Activated T-helper 2 cell treated with anti-CD3 and anti-CD28 coated beads, Interferon-gamma antibody, Interleukin-2, Interleukin-4, amounts not matched to agents 10 μg/mL and 5 μg/mL and 100 μg/mL, durations not matched to agents 14 hours and 24 hours and 36 hours (primary cell): Measurements from ENCODE around the gene OR10A2. TPM values are rescaled to one million over a fixed set of nuclear protein-coding genes. Genes with fewer than 3 reads are reported as not detected.
"Not testable (repeated sequence)": the region's sequence is repeated elsewhere in the genome, so short reads cannot be mapped to it uniquely, and the experiment has no call there.

Source experiments
- DNase-seq: peaks from one replicate; pipeline ENCODE4 v3.0.0; 2021; ENCODE audit warnings: low spot score
- H3K27ac Mint-ChIP-seq: one replicate; pipeline ENCODE4 v1.8.0; 2021; ENCODE audit warnings: mixed read lengths
- H3K27me3 Mint-ChIP-seq: one replicate; pipeline ENCODE4 v1.8.0; 2021; ENCODE audit warnings: low read depth, mixed read lengths
- H3K36me3 Mint-ChIP-seq: one replicate; pipeline ENCODE4 v1.8.0; 2021; ENCODE audit warnings: low read depth, mixed read lengths
- H3K4me1 Mint-ChIP-seq: one replicate; pipeline ENCODE4 v1.8.0; 2021; ENCODE audit warnings: low read depth, mixed read lengths
- H3K4me3 Mint-ChIP-seq: one replicate; pipeline ENCODE4 v1.8.0; 2021; ENCODE audit warnings: low read depth, mild to moderate bottlenecking, moderate library complexity, mixed read lengths
- H3K9me3 Mint-ChIP-seq: one replicate; pipeline ENCODE4 v1.8.0; 2021; ENCODE audit warnings: mixed read lengths
- intact Hi-C: fragments of 100-400 bp; cut with micrococcal nuclease; formaldehyde crosslinking; loops from one replicate; pipeline ENCODE4 v1.15.1; 2023
- total RNA-seq: library from RNA; stranded (reverse); gene quantifications from 2 replicates; pipeline ENCODE4 v1.2.3, GENCODE V29; 2022

The OR10A2 gene
- total RNA-seq, 1 donor from 2014 or later = 0.02 TPM

DNA sequence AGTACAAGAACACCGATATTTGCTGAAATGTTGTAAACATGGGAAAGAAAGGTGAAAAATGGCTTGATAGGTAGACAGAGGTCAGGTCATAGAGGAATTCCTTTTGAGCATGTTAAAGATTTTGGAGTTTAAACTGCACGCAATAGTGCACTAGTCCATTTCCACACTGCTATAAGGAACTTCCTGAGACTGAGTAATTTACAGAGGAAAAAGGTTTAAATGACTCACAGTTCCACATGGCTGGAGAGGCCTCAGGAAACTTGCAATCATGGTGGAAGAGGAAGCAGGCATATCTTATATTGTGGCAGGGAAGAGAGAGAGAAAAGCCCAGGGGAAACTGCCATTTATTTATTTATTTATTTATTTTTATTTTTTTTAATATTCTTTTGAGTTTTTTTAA lies 12.3 kb upstream of the OR10A2 start:
- Mint-ChIP-seq H3K27ac (no peak overlapping the region), H3K27me3 (peaks cover 1% of the 10 kb centered on the region), H3K9me3 (peaks cover 35% of the 10 kb centered on the region), H3K4me1 (no peaks in the 10 kb centered on the region), H3K36me3 (peaks cover 4% of the 10 kb centered on the region), H3K4me3 (no peak overlapping the region)
- intact Hi-C loops = no loop called here
- no peak for DNase-seq

DNA sequence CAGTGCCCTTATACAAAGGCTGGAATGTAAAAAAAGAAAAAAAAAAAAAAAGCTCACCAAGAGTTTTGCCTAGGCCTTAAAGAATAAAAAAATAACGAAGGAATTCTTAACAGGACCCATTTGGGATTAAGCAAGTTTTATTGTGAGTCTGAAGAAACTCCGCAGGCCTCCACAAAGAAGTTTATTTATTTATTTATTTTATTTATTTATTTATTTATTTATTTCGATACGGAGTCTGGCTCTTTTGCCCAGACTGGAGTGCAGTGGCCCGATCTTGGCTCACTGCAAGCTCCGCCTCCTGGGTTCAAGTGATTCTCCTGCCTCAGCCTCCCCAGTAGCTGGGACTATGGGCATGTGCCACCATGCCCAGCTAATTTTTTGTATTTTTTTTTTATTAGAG lies 8.1 kb upstream of the OR10A2 start:
- Mint-ChIP-seq H3K9me3 (peaks cover 38% of the 10 kb centered on the region), H3K4me1 (peaks cover 12% of the 10 kb centered on the region)
- H3K27ac Mint-ChIP-seq, H3K36me3 Mint-ChIP-seq, H3K27me3 Mint-ChIP-seq, H3K4me3 Mint-ChIP-seq, DNase-seq: not testable (repeated sequence)
- intact Hi-C loops = loop anchor here (5.0 kb wide), 1 partner anchor 112 kb away; no protein-coding TSS in a partner anchor

DNA sequence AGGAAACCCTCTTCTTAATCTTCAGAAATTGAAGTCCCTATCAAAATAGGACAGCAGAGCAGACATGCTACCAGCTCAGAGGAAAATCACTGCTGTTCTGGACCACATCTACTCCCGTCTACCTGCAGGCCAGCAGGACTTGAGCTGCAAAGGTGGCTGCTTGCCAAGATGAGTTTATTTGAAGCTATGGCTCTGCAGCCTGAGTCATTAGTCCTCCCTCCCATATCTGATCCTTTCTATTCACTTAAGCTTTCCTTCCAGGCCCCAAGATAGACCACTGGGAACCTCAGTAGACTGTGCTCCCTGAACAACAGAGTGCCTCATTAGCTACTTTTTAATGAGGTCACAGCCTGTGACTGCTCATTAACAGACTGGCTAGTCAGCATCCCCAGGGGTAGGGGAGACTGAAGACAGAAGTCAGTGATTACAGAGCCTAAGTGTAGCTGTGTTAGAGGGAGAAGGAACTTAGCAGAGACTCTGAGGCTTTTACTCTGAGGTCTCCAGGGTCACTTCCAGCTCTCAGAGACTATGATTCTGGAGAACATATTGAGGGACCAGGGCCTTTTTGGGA lies 6.8 kb upstream of the OR10A2 start:
- H3K36me3 Mint-ChIP-seq = peaks cover 4% of the 10 kb centered on the region
- peaks cover 12% of the 10 kb centered on the region for H3K4me1 Mint-ChIP-seq
- H3K9me3 Mint-ChIP-seq = peaks cover 33% of the 10 kb centered on the region
- H3K4me3 Mint-ChIP-seq = no peak overlapping the region
- no peak overlapping the region for H3K27ac Mint-ChIP-seq
- no peak for DNase-seq
- peaks cover 3% of the 10 kb centered on the region for H3K27me3 Mint-ChIP-seq
- intact Hi-C loops = loop anchor here (5.0 kb wide), 1 partner anchor 114 kb away; no protein-coding TSS in a partner anchor

DNA sequence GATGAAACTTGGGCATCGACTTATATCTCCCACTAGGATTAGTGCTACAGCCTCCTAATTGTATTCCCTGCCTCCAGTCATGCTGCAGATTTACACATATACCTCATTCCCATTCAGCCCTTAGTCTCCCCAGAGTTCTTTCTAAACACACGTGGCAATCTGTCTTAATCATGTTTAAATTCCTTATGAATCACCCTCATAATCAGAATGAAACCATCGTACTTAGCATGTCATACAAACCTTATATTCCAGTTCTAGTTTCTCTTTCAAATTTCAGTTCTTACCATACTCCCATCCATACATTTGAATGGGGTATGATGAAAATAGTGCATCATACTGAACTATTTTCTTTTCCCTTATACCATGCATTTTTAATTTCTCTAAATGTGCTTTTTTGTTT lies 6.0 kb upstream of the OR10A2 start:
- H3K4me3 Mint-ChIP-seq = no peak overlapping the region
- peaks cover 12% of the 10 kb centered on the region for H3K4me1 Mint-ChIP-seq
- H3K9me3 Mint-ChIP-seq = peaks cover 28% of the 10 kb centered on the region
- no peak overlapping the region for H3K27ac Mint-ChIP-seq
- H3K36me3 Mint-ChIP-seq = peaks cover 4% of the 10 kb centered on the region
- DNase-seq = no peak
- H3K27me3 Mint-ChIP-seq = peaks cover 3% of the 10 kb centered on the region
- intact Hi-C loops = loop anchor here (1.0 to 5.0 kb wide), 3 partner anchors 16 to 115 kb away; no protein-coding TSS in a partner anchor

DNA sequence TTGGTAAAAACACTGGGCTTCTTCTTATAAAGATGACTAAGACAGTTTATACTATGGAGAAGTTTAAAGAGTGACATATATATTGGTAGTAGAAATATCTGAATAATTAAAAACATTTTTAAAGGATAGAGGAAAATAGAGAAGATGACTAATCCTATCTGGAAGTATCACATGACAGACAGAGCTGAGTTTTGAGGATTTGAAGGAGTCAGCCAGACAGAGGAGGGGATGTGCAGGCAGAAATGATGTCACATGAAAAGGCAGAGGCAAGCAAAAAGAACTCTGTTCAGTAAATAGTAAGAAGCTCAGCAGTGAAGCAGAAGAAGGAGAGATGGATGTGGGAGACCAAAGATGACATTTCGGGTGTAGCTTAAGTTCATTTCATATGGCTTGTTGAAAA lies 1.6 kb downstream of the OR10A2 start:
- H3K27me3 Mint-ChIP-seq = peaks cover 9% of the 10 kb centered on the region
- H3K27ac Mint-ChIP-seq = no peak overlapping the region
- H3K4me1 Mint-ChIP-seq = no peaks in the 10 kb centered on the region
- DNase-seq = no peak
- H3K9me3 Mint-ChIP-seq = peaks cover 6% of the 10 kb centered on the region
- intact Hi-C loops = no loop called here
- H3K4me3 Mint-ChIP-seq = no peak overlapping the region
- no peaks in the 10 kb centered on the region for H3K36me3 Mint-ChIP-seq

DNA sequence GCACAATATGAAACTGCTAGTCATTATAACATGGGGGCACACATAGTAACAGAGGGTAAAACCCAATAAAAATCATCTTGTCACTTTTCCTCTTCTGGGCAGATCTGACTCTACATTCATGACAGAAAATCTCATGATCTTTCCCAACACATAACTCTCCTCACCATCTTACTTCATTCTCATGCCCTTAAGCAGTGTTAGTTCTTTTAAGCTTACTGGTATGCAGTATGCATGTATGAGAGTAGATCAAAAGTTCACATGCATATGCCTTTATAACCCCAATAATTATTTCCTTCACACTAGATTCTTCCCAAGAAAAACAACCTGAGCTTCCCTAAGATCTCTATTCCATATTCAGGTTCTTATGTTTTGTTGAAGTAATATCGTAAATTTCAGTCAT lies 8.4 kb downstream of the OR10A2 start:
- no peaks in the 10 kb centered on the region for H3K4me1 Mint-ChIP-seq
- H3K9me3 Mint-ChIP-seq = no peaks in the 10 kb centered on the region
- H3K27ac Mint-ChIP-seq = no peak overlapping the region
- H3K4me3 Mint-ChIP-seq = no peak overlapping the region
- peaks cover 6% of the 10 kb centered on the region for H3K27me3 Mint-ChIP-seq
- intact Hi-C loops = no loop called here
- no peak for DNase-seq
- no peaks in the 10 kb centered on the region for H3K36me3 Mint-ChIP-seq

DNA sequence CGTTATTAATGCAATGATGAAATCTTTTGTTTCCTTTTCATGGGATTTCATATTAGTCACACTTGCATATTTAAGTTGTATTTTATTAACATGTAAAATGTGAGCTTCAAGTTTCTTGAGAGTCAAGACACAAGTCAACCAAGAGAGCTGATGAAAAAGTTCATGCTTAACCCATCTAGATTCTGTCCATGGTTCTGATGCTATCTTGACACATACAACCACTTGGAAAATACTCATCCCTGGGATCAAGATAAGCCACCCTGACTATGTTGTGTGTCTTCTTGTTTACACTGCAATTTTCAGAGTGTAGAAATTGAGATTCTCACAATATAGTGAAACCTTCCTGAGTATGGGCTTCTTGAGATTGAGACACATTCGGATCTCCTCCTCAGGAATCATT lies 12.9 kb downstream of the OR10A2 start:
- intact Hi-C loops = no loop called here
- Mint-ChIP-seq H3K27me3 (peaks cover 4% of the 10 kb centered on the region), H3K9me3 (no peaks in the 10 kb centered on the region), H3K36me3 (no peaks in the 10 kb centered on the region), H3K4me1 (no peaks in the 10 kb centered on the region), H3K27ac (no peak overlapping the region), H3K4me3 (no peak overlapping the region)
- no peak for DNase-seq

DNA sequence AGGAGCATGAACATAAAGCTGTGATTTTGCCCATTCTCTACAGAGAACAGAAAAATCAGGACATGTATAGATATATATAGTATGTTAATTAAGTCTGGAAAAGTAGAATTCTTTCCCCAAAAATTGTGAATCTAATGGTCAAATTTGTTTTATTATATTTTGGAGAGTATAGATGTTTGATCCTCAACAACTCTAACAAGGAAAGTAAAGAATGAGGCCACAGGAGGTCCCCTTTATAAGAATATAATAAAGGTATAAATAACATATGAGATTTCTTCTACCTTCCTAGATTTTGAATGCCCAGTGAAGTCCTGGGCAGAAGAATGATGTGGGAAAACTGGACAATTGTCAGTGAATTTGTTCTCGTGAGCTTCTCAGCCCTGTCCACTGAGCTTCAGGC lies 13.5 kb downstream of the OR10A2 start, which contains the start of gene OR10A4:
TSS of gene OR10A4 (plus strand) at position 301 of the 400 bp plus-strand sequence. CDS start at position 324, 23 bp downstream.
- Mint-ChIP-seq H3K36me3 (no peaks in the 10 kb centered on the region), H3K4me1 (no peaks in the 10 kb centered on the region), H3K9me3 (no peaks in the 10 kb centered on the region), H3K4me3 (no peak within 1 kb of the TSS), H3K27me3 (peaks cover 4% of the 10 kb centered on the region), H3K27ac (no peak within 1 kb of the TSS)
- intact Hi-C loops = no loop called here
- no peak for DNase-seq

DNA sequence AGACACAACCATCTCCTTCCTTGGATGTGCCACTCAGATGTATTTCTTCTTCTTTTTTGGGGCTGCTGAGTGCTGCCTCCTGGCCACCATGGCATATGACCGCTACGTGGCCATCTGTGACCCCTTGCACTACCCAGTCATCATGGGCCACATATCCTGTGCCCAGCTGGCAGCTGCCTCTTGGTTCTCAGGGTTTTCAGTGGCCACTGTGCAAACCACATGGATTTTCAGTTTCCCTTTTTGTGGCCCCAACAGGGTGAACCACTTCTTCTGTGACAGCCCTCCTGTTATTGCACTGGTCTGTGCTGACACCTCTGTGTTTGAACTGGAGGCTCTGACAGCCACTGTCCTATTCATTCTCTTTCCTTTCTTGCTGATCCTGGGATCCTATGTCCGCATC lies 14.1 kb downstream of the OR10A2 start:
- no peak for DNase-seq
- H3K27me3 Mint-ChIP-seq = peaks cover 4% of the 10 kb centered on the region
- no peaks in the 10 kb centered on the region for H3K9me3 Mint-ChIP-seq
- intact Hi-C loops = no loop called here
- no peak overlapping the region for H3K4me3 Mint-ChIP-seq
- H3K36me3 Mint-ChIP-seq = no peaks in the 10 kb centered on the region
- no peaks in the 10 kb centered on the region for H3K4me1 Mint-ChIP-seq
- H3K27ac Mint-ChIP-seq = no peak overlapping the region

DNA sequence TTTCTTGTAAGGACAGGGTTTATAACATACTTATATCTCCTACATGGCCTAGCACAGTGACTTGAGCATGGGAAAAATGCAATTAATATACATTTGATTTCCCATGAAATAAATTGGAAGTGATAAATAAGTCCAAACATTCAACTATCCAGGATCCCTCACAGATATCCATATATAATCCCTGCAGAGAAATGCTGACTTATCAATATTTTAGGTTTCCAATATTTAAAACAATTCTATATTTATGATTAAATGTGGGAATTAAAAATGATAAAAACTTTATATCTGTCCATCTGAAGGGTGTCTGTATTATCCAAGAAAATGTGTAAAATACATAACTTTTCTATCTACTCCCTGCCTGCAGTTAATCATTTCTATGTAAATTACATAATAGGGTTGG lies 19.9 kb downstream of the OR10A2 start:
- H3K36me3 Mint-ChIP-seq = no peaks in the 10 kb centered on the region
- H3K27me3 Mint-ChIP-seq = peaks cover 17% of the 10 kb centered on the region
- no peak overlapping the region for H3K27ac Mint-ChIP-seq
- DNase-seq = no peak
- intact Hi-C loops = no loop called here
- no peaks in the 10 kb centered on the region for H3K9me3 Mint-ChIP-seq
- no peaks in the 10 kb centered on the region for H3K4me1 Mint-ChIP-seq
- H3K4me3 Mint-ChIP-seq = no peak overlapping the region

DNA sequence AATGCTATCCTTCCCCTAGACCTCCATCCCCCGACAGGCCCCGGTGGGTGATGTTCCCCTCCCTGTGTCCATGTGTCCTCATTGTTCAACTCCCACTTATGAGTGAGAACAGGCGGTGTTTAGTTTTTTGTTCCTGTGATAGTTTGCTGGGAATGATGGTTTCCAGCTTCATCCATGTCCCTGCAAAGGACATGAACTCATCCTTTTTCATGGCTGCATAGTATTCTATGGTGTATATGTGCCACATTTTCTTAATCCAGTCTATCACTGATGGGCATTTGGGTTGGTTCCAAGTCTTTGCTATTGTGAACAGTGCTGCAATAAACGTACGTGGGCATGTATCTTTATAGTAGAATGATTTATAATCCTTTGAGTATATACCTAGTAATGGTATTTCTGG lies 24.9 kb downstream of the OR10A2 start:
- H3K27ac Mint-ChIP-seq, H3K9me3 Mint-ChIP-seq, DNase-seq, H3K36me3 Mint-ChIP-seq, H3K4me1 Mint-ChIP-seq, intact Hi-C loops, H3K4me3 Mint-ChIP-seq: not testable (repeated sequence)
- H3K27me3 Mint-ChIP-seq = peaks cover 17% of the 10 kb centered on the region

DNA sequence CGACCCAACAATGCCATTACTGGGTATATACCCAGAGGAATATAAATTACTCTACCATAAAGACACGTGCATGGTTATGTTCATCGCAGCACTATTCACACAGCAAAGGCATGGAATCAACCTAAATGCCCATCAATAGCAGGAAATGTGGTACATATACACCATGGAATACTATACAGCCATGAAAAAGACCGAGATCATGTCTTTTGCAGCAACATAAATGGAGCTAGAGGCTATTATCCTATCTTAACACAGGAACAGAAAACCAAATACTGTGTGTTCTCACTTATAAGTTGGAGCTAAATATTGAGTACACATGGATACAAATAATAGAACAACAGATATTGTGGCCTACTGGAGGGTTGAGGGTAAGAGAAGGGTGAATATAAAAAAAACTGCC lies 26.0 kb downstream of the OR10A2 start:
- no peak for DNase-seq
- Mint-ChIP-seq H3K27me3 (peaks cover 12% of the 10 kb centered on the region), H3K27ac (no peak overlapping the region), H3K4me1 (no peaks in the 10 kb centered on the region), H3K4me3 (no peak overlapping the region), H3K9me3 (no peaks in the 10 kb centered on the region), H3K36me3 (no peaks in the 10 kb centered on the region)
- intact Hi-C loops = no loop called here

DNA sequence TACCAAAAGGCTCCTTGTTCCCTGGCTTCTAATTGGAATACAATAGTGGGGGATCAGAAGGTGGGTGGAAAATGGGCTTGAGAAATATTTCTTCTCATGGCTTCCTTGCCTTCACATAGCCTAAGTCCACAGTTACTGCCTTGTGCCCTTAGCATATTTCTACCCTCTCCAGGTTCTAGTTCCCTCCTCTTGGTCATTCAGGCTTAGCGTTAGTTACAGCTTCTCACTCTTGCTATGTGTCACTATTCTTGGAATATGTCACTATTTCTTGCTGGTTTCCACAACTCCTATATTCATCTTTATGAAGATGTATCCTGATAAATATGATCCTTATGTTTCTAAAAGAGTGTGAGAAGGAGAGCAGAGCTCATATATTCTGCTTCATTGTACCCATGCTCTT lies 27.0 kb downstream of the OR10A2 start:
- no peak for DNase-seq
- Mint-ChIP-seq H3K4me1 (peaks cover 2% of the 10 kb centered on the region), H3K9me3 (no peaks in the 10 kb centered on the region), H3K36me3 (no peaks in the 10 kb centered on the region), H3K27me3 (peaks cover 9% of the 10 kb centered on the region), H3K27ac (no peak overlapping the region), H3K4me3 (no peak overlapping the region)
- intact Hi-C loops = no loop called here

DNA sequence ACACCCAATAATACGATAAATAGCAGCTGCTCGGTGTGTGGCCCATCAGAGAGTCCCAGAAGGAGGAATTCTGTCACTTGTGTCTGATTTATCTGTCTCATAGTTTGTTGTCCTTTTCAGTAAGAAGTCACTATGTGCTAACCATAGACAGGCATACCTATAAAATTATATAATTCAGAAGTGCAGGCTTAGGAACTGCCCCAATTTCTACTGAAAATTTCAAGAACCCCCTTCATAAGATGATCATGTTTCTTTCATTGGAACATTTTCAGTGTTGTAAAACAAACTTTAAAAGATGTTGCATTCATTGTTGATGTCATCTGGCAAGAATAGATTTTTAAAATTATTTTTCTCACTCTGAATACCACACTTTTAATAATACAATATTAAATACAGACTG lies 29.5 kb downstream of the OR10A2 start, which contains the start of gene OR2D2:
TSS of gene OR2D2 (minus strand) at position 101 of the 400 bp plus-strand sequence. CDS start at position 101, 0 bp downstream.
- Mint-ChIP-seq H3K27me3 (peaks cover 3% of the 10 kb centered on the region), H3K36me3 (no peaks in the 10 kb centered on the region), H3K4me3 (no peak within 1 kb of the TSS)

More for the DNA sequence above, 29.5 kb downstream of the OR10A2 start, which contains the start of gene OR2D2:
- Mint-ChIP-seq H3K27ac (no peak within 1 kb of the TSS), H3K9me3 (no peaks in the 10 kb centered on the region), H3K4me1 (peaks cover 8% of the 10 kb centered on the region)
- intact Hi-C loops = no loop called here
- no peak for DNase-seq
